HEK293T (cell line): ENCODE data around the gene TIRAP.
"Not testable (repeated sequence)": the region's sequence is repeated elsewhere in the genome, so short reads cannot be mapped to it uniquely, and the experiment has no call there.

ENCODE experiments used
- FOXK2 ChIP-seq: fragments of 450-650 bp; IDR thresholded peaks from 2 replicates; pipeline ENCODE4 v1.6.1; 2016; ENCODE audit warnings: mild to moderate bottlenecking
- HDGF ChIP-seq: fragments of 450-650 bp; IDR thresholded peaks from 2 replicates; pipeline ENCODE4 v1.6.1; 2017; ENCODE audit warnings: antibody characterized with exemption, borderline replicate concordance
- SP1 ChIP-seq: fragments of 450-650 bp; IDR thresholded peaks from 2 replicates; pipeline ENCODE4 v1.6.1; 2017

- TF ChIP-seq FOXK2, HDGF, SP1: not testable (repeated sequence)
Observed at GRCh38 chr11:126255507-126255906, 27.4 kb upstream of the TIRAP start.
